ENCODE results near the gene MACROD2.

MACROD2 gene

GRCh38 chr20:15336011-15336410 is 1340.7 kb downstream of the MACROD2 start:
- TF ChIP-seq CTCF (IDR thresholded peaks at IDR 0.05; ENCODE audit: extremely low read depth, missing control alignments): no peak
- DNase-seq (ENCODE audit: low spot score): no peak

- TF ChIP-seq CTCF (IDR thresholded peaks at IDR 0.05; ENCODE audit: extremely low read depth, missing control alignments): no peak
Observed at GRCh38 chr20:15336536-15336935, 1341.2 kb downstream of the MACROD2 start.

GRCh38 chr20:15339264-15339663 is 1343.9 kb downstream of the MACROD2 start:
- TF ChIP-seq CTCF (IDR thresholded peaks at IDR 0.05; ENCODE audit: extremely low read depth, missing control alignments): no peak
- no peak for DNase-seq (ENCODE audit: low spot score)

More at GRCh38 chr20:15336536-15336935, 1341.2 kb downstream of the MACROD2 start:
- DNase-seq (ENCODE audit: low spot score): no peak

DNA sequence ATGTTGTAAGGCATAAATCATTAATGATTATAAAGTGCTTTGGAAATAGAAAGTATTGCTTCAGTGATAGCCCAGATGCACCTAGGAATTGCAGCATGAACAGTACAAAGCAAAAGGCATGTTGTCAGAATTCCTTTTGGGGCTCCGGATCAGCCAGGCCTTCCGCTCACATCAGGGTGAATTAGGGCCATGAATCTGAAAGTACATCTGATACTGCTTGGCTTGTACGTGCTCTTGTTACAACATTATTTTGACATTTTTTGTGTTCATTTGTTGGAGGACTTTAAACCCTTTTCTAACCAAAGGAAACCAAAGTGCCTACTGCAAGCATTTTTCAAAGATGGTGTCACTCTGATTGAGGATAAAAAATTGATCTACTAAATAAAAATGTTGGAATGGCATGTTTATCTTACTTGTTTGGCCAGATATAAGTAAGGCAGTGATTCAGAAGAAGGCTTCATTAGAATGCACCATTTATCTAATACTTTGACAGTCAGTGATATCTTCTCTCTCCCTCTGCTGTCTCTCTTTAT is 1347.7 kb downstream of the MACROD2 start:
- no peak for TF ChIP-seq CTCF (IDR thresholded peaks at IDR 0.05; ENCODE audit: extremely low read depth, missing control alignments)
- no peak for DNase-seq (ENCODE audit: low spot score)

DNA sequence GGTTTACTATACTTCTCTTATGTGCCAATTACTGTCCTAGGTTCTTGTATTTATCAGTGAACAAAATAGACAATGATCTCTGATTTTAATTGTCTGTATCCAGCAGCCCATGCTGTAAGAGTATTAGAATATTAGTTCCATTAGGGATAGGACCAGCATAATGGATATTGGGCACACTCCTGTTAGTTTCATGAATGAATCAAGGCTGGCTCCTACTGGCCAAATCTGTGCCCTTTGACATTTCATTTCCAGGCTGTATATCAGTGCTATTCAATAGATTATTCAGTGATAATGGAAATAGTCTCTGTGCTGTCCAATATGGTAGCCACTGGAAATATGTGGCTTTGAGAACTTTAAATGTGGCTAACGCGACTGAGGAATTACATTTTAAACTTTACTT is 1350.0 kb downstream of the MACROD2 start:
- no peak for TF ChIP-seq CTCF (IDR thresholded peaks at IDR 0.05; ENCODE audit: extremely low read depth, missing control alignments)

DNA sequence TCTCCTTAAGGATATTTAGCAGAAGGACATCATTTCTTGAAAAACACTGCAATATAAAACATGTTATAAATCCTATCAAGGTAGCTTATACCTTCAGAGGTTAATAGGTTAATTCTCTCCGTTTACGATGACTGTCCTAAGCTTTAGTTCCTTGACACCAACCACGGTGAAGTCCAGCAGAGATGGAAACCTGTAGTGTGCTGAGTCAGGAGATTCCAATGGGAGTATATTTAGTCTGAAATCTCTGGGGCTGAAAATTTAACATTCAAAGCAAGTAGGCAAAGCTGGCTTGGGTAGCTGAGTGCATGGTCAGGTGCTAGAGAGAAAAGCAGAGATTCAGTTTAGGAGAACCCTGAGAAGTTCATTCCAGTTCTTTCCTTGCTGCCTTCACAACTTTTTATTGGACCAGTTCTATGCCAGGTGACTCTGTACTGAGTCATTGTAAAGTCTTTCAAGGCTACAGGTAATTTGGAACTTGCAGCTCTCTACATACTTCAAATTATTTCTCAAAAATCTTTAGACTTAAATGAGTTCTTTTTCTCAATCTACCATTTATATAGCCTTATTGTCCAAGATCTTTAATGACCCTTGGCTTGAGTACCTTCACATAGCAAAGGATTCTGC is 1351.5 kb downstream of the MACROD2 start:
- DNase-seq (ENCODE audit: low spot score): no peak

More for the DNA sequence above, 1350.0 kb downstream of the MACROD2 start:
- DNase-seq (ENCODE audit: low spot score): no peak

More for the DNA sequence above, 1351.5 kb downstream of the MACROD2 start:
- TF ChIP-seq CTCF (IDR thresholded peaks at IDR 0.05; ENCODE audit: extremely low read depth, missing control alignments): no peak
